GM12874 (cell line): ENCODE results near the gene ST8SIA5.

Experiments used
- TF ChIP-seq, protein P1 (sequence below): IDR thresholded peaks from 2 replicates; pipeline ENCODE4 v1.5.1; 2011; ENCODE audit warnings: low read depth, mild to moderate bottlenecking, control low read depth, low read length, moderate library complexity; ENCODE audit not compliant: insufficient read depth

The ST8SIA5 gene

DNA sequence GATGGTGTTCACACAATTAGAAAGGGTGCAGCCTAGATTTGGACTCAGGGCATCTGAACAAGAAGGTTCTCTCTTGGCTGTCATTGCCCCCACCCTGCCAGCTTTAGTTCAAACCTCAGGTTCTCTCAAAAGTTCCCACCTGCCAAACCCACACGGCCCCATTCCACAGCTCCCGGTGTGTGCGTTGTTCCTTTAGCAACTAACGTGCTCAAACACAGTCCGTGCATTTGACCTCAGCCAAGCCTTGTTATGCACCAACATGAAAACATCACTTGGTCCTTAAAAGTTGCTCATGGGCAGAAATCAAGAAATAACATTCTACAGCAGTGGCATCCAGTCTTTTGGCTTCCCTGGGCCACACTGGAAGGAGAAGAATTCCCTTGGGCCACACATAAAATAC is 131.8 kb downstream of the ST8SIA5 start:
- TF ChIP-seq, protein P1, sequence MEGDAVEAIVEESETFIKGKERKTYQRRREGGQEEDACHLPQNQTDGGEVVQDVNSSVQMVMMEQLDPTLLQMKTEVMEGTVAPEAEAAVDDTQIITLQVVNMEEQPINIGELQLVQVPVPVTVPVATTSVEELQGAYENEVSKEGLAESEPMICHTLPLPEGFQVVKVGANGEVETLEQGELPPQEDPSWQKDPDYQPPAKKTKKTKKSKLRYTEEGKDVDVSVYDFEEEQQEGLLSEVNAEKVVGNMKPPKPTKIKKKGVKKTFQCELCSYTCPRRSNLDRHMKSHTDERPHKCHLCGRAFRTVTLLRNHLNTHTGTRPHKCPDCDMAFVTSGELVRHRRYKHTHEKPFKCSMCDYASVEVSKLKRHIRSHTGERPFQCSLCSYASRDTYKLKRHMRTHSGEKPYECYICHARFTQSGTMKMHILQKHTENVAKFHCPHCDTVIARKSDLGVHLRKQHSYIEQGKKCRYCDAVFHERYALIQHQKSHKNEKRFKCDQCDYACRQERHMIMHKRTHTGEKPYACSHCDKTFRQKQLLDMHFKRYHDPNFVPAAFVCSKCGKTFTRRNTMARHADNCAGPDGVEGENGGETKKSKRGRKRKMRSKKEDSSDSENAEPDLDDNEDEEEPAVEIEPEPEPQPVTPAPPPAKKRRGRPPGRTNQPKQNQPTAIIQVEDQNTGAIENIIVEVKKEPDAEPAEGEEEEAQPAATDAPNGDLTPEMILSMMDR = no peak

DNA sequence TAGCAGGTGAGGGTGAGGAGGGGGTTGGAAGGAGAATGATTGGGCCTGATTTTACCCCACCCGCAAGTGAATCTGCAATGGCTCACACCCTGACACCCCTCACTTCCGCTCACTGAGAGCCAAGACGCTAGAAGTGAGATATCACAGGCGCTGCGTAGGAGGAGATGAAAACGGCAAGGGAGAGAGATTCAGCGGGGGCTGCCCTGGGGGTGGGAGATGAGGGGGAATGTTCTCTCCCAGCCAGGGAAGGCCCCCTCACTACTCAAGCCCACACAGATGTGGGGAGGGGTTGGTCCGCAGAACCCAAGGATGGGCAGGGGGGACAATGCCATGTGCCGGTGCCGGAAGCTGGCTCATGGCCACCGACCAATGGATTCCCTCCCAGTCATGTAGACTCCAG is 132.7 kb downstream of the ST8SIA5 start:
- TF ChIP-seq, protein P1 = no peak

DNA sequence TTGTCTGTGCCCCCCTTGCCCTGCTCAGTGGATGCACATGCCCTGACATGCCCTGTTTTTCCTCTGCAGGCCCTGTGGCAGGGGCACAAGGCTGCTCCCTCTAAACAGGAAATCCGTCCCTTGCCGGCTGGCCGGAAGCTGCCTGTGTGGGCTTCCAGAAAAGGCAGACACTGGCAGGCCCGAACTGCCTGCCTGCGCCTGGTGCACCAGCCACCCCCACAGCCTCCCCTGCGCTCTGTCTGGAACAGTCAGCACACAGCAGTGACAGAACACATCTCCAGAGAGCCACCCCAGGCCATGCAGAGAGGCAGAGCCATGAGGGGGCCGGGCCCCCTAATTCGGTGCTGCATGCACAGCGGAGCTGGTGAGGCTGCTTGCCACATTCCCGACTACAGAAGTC is 133.3 kb downstream of the ST8SIA5 start:
- TF ChIP-seq, protein P1 = no peak

DNA sequence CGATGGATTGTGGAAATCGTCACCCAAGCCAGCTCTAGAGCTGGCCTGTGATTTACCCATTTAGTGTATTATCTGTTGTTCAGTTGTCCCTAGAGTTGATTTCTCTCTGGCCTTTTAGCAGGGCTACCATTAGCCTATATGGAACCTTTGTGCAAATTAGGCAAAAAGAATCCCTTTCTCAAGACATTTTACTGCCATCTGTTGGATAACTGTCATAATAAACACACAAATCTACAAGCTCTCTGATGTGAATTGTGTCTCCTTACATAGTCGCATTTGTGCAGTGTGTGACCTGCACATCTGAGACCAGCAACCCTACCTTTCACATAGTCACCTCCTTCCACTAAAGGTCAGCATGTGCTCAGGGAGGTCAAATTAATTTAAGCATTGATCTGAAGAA is 133.9 kb downstream of the ST8SIA5 start:
- TF ChIP-seq, protein P1 = no peak

DNA sequence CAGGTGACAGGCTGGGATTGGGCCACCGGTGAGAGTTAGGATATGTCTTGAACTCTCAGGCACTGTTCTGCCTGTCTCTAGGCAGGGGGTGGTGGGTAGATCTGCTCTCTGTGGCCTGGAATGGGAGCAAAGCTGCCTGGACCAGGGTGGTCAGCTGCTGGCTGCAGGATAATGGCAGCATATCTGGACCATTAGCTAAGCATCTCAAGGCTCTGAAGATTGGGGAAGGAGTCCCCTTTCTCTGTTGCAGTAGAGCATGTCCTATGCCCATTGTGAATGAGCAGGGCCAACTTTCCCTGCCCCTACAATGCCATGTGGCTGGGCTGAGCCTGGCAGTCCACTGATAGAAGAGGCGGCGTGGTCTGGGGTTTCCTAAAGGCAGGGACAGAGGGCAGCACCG is 134.4 kb downstream of the ST8SIA5 start:
- TF ChIP-seq, protein P1 = no peak

DNA sequence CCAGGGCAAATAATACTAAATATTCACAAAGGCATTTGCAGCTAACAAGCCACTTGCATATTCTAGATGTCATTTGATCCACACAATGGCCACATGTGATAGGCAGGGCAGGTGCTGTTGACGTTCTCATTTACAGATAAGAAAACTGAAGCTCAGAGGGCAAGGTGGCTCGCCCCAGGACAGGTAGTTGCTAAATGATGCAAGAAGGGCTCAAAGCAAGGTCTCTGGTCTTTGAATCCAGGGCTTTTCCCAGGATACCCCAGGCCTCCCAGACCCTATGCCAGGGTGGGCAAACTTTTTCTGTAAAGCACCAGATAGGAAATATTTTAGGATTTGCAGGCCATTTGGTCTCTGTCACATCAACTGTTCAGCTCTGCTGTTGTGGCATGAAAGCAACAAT is 135.0 kb downstream of the ST8SIA5 start:
- TF ChIP-seq, protein P1 = no peak

DNA sequence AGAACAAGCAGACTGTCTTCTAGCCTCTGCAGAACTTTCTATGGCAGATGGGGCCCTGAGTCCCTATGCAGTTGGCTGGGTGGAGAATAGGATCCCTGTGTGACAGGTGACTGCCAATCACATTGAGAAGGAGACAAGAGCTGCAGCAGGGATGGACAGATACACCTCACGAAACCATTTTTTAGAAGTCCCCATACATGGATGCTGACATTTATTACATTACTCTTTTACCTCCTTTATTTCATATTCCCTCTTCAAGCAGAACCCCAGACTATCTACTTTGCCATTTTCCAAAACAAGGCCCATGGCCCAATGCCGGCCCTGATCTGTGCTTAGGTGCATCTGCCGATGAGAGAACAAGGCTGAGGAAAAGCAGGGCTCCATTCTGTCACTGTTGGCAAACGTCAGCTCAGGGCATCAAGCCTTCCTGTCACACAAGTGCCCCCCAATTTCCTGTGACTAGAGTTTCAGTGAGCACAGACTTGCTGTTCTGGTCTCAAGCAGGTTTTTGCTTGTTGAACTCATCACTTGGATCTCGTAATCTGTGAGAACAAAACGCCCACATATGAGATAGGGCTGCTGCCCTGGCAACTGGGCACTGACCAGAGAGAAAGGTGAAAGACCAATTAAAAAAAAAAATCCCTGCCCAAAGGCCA is 135.6 kb downstream of the ST8SIA5 start:
- TF ChIP-seq, protein P1 = no peak
